Thymus (tissue), 11 donors: ENCODE measurements around the gene KANSL2. TPM values are rescaled to one million over a fixed set of nuclear protein-coding genes. Genes with fewer than 3 reads are reported as not detected.
A peak's percentile ranks its signal among the peaks of the same experiment; 100 is the strongest.
"Not testable (repeated sequence)": the region's sequence is repeated elsewhere in the genome, so short reads cannot be mapped to it uniquely, and the experiment has no call there.

Experiments
- DNase-seq, 9 donors: peaks; one replicate each; pipeline ENCODE4 v3.0.0-alpha.2; 2013; ENCODE audit warnings: low spot score in 9 of 9, low read depth in 6 of 9, missing footprints in 1 of 9
- H3K27ac ChIP-seq, 2 donors: one replicate each; pipeline ENCODE4 v1.5.1; 2013; ENCODE audit warnings: control low read depth in 1 of 2, low read depth in 1 of 2, low read length in 1 of 2, mild to moderate bottlenecking in 1 of 2, moderate library complexity in 1 of 2
- H3K27me3 ChIP-seq, 2 donors: one replicate each; pipeline ENCODE4 v1.5.1; 2013; ENCODE audit warnings: low read length in 1 of 2; ENCODE audit not compliant: control insufficient read depth in 2 of 2, insufficient read depth in 1 of 2
- H3K36me3 ChIP-seq, 2 donors: one replicate each; pipeline ENCODE4 v1.5.1; 2013; ENCODE audit warnings: low read length in 1 of 2, mild to moderate bottlenecking in 1 of 2, moderate library complexity in 1 of 2; ENCODE audit not compliant: control insufficient read depth in 2 of 2, insufficient read depth in 2 of 2
- H3K4me1 ChIP-seq, 2 donors: one replicate each; pipeline ENCODE4 v1.5.1; 2013; ENCODE audit warnings: low read length in 2 of 2; ENCODE audit not compliant: control insufficient read depth in 2 of 2, insufficient read depth in 2 of 2
- H3K4me3 ChIP-seq, 2 donors: one replicate each; pipeline ENCODE4 v1.5.1; 2013; ENCODE audit warnings: low read length in 2 of 2, control low read depth in 1 of 2, mild to moderate bottlenecking in 1 of 2
- H3K9me3 ChIP-seq, 2 donors: one replicate each; pipeline ENCODE4 v1.5.1; 2013; ENCODE audit warnings: low read length in 1 of 2, mild to moderate bottlenecking in 1 of 2; ENCODE audit not compliant: control insufficient read depth in 2 of 2, insufficient read depth in 1 of 2
- WGBS: extraction: QIAGEN DNeasy Blood & Tissue Kit; methylation state at CpG from one replicate; pipeline ENCODE4 v1.1.7; 2013; 5-methylcytosine and 5-hydroxymethylcytosine counted together
- polyA plus RNA-seq: library from polyadenylated mRNA; stranded (reverse); fragments of 200-250 nt; gene quantifications from one replicate; pipeline ENCODE4 v1.2.3, GENCODE V29; 2013
- total RNA-seq: library from RNA; stranded (reverse); fragments of 120-200 nt; gene quantifications from one replicate; pipeline ENCODE4 v1.2.4, GENCODE V29; 2013
- donor health status: healthy.

The KANSL2 gene
- total and polyA plus RNA-seq, 2 donors = 38.9 to 70.1 TPM

DNA sequence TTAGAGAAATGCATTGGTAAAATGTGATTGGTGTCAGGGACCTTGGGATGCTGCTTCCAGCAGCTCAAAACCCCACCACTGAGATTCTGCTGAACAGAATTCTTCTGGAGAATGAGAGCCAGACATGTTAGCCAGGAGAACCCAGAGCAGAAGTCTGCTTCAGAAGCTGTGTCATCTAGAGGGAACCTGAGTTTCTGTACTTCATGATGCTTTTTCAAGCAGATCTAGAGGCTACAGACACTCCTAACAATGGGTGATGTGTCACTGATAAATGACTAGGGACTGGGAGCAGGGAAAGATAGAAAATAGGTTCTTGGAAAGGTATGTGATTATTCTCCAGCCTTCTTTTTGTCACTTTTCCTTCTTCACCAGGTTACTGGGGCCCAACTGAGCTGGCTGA lies 41.6 kb downstream of the KANSL2 start:
- DNase-seq = no peak

GRCh38 chr12:48631071-48631470 lies 51.0 kb downstream of the KANSL2 start:
- H3K36me3 ChIP-seq = no peaks in the 10 kb centered on the region
- DNase-seq = no peak
- no peak overlapping the region for H3K4me3 ChIP-seq
- H3K27ac ChIP-seq = no peak overlapping the region
- WGBS = 89% methylated on average over 1 of the region's 1 CpG
- H3K9me3 ChIP-seq = no peaks in the 10 kb centered on the region
- H3K27me3 ChIP-seq = peaks cover 0 to 2% of the 10 kb centered on the region in 2 donors
- no peaks in the 10 kb centered on the region for H3K4me1 ChIP-seq

More for the DNA sequence above, 41.6 kb downstream of the KANSL2 start:
- Histone ChIP-seq H3K27ac (no peak overlapping the region), H3K27me3 (no peaks in the 10 kb centered on the region), H3K4me1 (no peaks in the 10 kb centered on the region), H3K4me3 (no peak overlapping the region), H3K36me3 (no peaks in the 10 kb centered on the region), H3K9me3 (peaks cover 0 to 15% of the 10 kb centered on the region in 2 donors)

- H3K9me3 ChIP-seq = no peaks in the 10 kb centered on the region
- no peak overlapping the region for H3K27ac ChIP-seq
- peaks cover 0 to 2% of the 10 kb centered on the region in 2 donors for H3K27me3 ChIP-seq
- no peak overlapping the region for H3K4me3 ChIP-seq
- no peak for DNase-seq
- no peaks in the 10 kb centered on the region for H3K36me3 ChIP-seq
- H3K4me1 ChIP-seq = no peaks in the 10 kb centered on the region
These were observed 51.7 kb downstream of the KANSL2 start for GRCh38 chr12:48630346-48630745.

- Histone ChIP-seq H3K27ac (no peak overlapping the region), H3K9me3 (no peaks in the 10 kb centered on the region), H3K4me1 (no peaks in the 10 kb centered on the region), H3K36me3 (no peaks in the 10 kb centered on the region), H3K4me3 (no peak overlapping the region), H3K27me3 (peaks cover 0 to 2% of the 10 kb centered on the region in 2 donors)
- DNase-seq = no peak
- 95% methylated on average over 3 of the region's 3 CpGs for WGBS
These were observed 52.5 kb downstream of the KANSL2 start for GRCh38 chr12:48629541-48629940.

GRCh38 chr12:48627556-48627955 lies 54.5 kb downstream of the KANSL2 start:
- H3K9me3 ChIP-seq = no peaks in the 10 kb centered on the region
- DNase-seq = no peak
- H3K27ac ChIP-seq = no peak overlapping the region
- H3K4me3 ChIP-seq = no peak overlapping the region
- H3K4me1 ChIP-seq = no peaks in the 10 kb centered on the region
- 88% methylated on average over 4 of the region's 4 CpGs for WGBS
- peaks cover 0 to 2% of the 10 kb centered on the region in 2 donors for H3K27me3 ChIP-seq
- H3K36me3 ChIP-seq = no peaks in the 10 kb centered on the region

- H3K9me3 ChIP-seq, H3K36me3 ChIP-seq, H3K27me3 ChIP-seq, DNase-seq, H3K27ac ChIP-seq, H3K4me1 ChIP-seq, H3K4me3 ChIP-seq: not testable (repeated sequence)
- 96% methylated on average over 7 of the region's 7 CpGs for WGBS
These were observed 59.0 kb downstream of the KANSL2 start for GRCh38 chr12:48622997-48623396.

- H3K27ac ChIP-seq = no peak overlapping the region
- no peak overlapping the region for H3K4me3 ChIP-seq
- H3K9me3 ChIP-seq = no peaks in the 10 kb centered on the region
- DNase-seq = peak; percentile 27 to 85 (median 70)
- H3K27me3 ChIP-seq = no peaks in the 10 kb centered on the region
- no peaks in the 10 kb centered on the region for H3K4me1 ChIP-seq
- H3K36me3 ChIP-seq = no peaks in the 10 kb centered on the region
- 26% methylated on average over 7 of the region's 7 CpGs for WGBS
These were observed 63.5 kb downstream of the KANSL2 start for GRCh38 chr12:48618541-48618940.

DNA sequence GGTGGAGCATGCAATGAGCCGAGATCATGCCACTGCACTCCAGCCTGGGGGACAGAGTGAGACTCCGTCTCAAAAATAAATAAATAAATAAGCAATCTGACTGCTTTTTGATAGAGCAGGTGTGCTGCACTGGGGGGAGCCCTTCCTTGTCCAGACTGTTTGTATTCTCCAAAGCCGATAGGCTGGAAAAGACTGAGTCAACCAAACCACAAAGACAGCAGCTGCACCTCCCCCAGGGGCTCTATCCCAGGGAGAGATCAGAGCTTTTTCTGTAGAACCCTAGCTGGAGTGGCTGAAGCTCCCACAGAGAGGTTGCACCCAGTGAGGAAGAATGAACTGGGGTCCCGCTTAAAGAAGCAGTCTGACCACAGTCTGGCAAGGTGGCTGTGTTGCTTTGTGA lies 66.4 kb downstream of the KANSL2 start:
- H3K9me3 ChIP-seq = no peaks in the 10 kb centered on the region
- H3K4me1 ChIP-seq = no peaks in the 10 kb centered on the region
- no peak overlapping the region for H3K27ac ChIP-seq
- no peaks in the 10 kb centered on the region for H3K27me3 ChIP-seq
- DNase-seq = no peak
- no peak overlapping the region for H3K4me3 ChIP-seq
- H3K36me3 ChIP-seq = no peaks in the 10 kb centered on the region
- 97% methylated on average over 4 of the region's 4 CpGs for WGBS

DNA sequence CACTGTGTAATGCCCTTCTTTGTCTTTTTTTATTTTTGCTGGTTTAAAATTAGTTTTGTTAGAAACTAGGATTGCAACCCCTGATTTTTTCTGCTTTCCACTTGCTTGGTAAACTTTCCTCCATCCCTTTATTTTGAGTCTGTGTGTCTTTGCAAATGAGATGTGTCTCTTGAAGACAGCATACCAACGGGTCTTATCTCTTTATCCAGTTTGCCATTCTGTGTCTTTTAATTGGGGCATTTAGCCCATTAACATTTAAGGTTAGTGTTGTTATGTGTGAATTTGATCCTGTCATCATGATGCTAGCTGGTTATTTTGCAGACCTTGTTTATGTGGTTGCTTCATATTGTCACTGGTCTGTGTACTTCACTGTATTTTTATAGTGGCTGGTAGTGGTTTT lies 68.7 kb downstream of the KANSL2 start:
- Histone ChIP-seq H3K27me3 (no peaks in the 10 kb centered on the region), H3K4me1 (no peaks in the 10 kb centered on the region), H3K9me3 (no peaks in the 10 kb centered on the region), H3K4me3 (no peak overlapping the region), H3K27ac (no peak overlapping the region), H3K36me3 (no peaks in the 10 kb centered on the region)
- WGBS = 92% methylated on average over 1 of the region's 1 CpG
- DNase-seq = no peak
